GM21717 (cell line): ENCODE data around the gene KCNAB2.
"Not testable (repeated sequence)": the region's sequence is repeated elsewhere in the genome, so short reads cannot be mapped to it uniquely, and the experiment has no call there.

Source experiments
- ATAC-seq: cut with Tn5 transposase; IDR thresholded peaks from one replicate; pipeline ENCODE4 v1.9.1; 2021; ENCODE audit warnings: mild to moderate bottlenecking, moderate library complexity; ENCODE audit not compliant: unreplicated experiment

The KCNAB2 gene

GRCh38 chr1:6009120-6010040 is 36.3 kb upstream of the KCNAB2 start:
- no peak for ATAC-seq

GRCh38 chr1:6010554-6010953 is 35.1 kb upstream of the KCNAB2 start:
- no peak for ATAC-seq

- ATAC-seq, result no peak
Observed at GRCh38 chr1:6011161-6011945, 34.3 kb upstream of the KCNAB2 start.

GRCh38 chr1:6011946-6012258 is 33.8 kb upstream of the KCNAB2 start:
- ATAC-seq, result no peak

- ATAC-seq, result no peak
Observed at GRCh38 chr1:6012529-6013318, 33.0 kb upstream of the KCNAB2 start.

GRCh38 chr1:6013491-6013890 is 32.2 kb upstream of the KCNAB2 start:
- ATAC-seq, result no peak

GRCh38 chr1:6014130-6014999 is 31.3 kb upstream of the KCNAB2 start:
- ATAC-seq, result no peak

GRCh38 chr1:6016191-6016865 is 29.4 kb upstream of the KCNAB2 start:
- ATAC-seq, result no peak

- not testable (repeated sequence) for ATAC-seq
Observed at GRCh38 chr1:6017654-6018053, 28.0 kb upstream of the KCNAB2 start.

GRCh38 chr1:6019166-6019845 is 26.4 kb upstream of the KCNAB2 start:
- ATAC-seq, result no peak

- no peak for ATAC-seq
Observed at GRCh38 chr1:6022193-6022592, 23.5 kb upstream of the KCNAB2 start.

GRCh38 chr1:6023346-6023745 is 22.3 kb upstream of the KCNAB2 start:
- ATAC-seq, result no peak

- ATAC-seq, result no peak
Observed at GRCh38 chr1:6024376-6024775, 21.3 kb upstream of the KCNAB2 start.

GRCh38 chr1:6025269-6026094 is 20.2 kb upstream of the KCNAB2 start:
- no peak for ATAC-seq

GRCh38 chr1:6026095-6026809 is 19.4 kb upstream of the KCNAB2 start:
- ATAC-seq, result peak; percentile 75

GRCh38 chr1:6027591-6027990 is 18.1 kb upstream of the KCNAB2 start:
- peak; percentile 20 for ATAC-seq

GRCh38 chr1:6028042-6028850 is 17.4 kb upstream of the KCNAB2 start:
- no peak for ATAC-seq
